Neural cell (in vitro differentiated cells): ENCODE results near the gene SIN3A. TPM values are rescaled to one million over a fixed set of nuclear protein-coding genes. Genes with fewer than 3 reads are reported as not detected.

ENCODE experiments used
- H2AFZ ChIP-seq: fragments of 200-600, 300-800 bp; sonication (generic), shearing (Covaris generic); 2 replicates; pipeline ENCODE4 v1.6.0; 2014; ENCODE audit warnings: low read depth, mild to moderate bottlenecking, antibody characterized with exemption, low read length, moderate library complexity
- H3F3A ChIP-seq: fragments of 200-600 bp; shearing (Covaris generic); 2 replicates; pipeline ENCODE4 v1.6.1; 2016; ENCODE audit warnings: mild to moderate bottlenecking, moderate library complexity, mixed read lengths, antibody characterized with exemption, low read length; ENCODE audit not compliant: insufficient read depth, poor library complexity, severe bottlenecking
- H3K27ac ChIP-seq: fragments of 200-600, 300-800 bp; sonication (generic), shearing (Covaris generic); 2 replicates; pipeline ENCODE4 v1.5.1; 2014; ENCODE audit warnings: mild to moderate bottlenecking, low read length, moderate library complexity
- H3K27me3 ChIP-seq: fragments of 300-800, 200-600 bp; sonication (generic), shearing (Covaris generic); 2 replicates; pipeline ENCODE4 v1.6.0; 2014; ENCODE audit warnings: mild to moderate bottlenecking, low read depth, low read length, moderate library complexity; ENCODE audit not compliant: insufficient read depth
- H3K36me3 ChIP-seq: fragments of 300-800, 200-600 bp; sonication (generic), shearing (Covaris generic); 2 replicates; pipeline ENCODE4 v1.5.1; 2014; ENCODE audit warnings: mild to moderate bottlenecking, antibody characterized with exemption, low read length, moderate library complexity; ENCODE audit not compliant: insufficient read depth
- H3K4me2 ChIP-seq: fragments of 300-800, 200-600 bp; sonication (generic), shearing (Covaris generic); 2 replicates; pipeline ENCODE4 v1.6.0; 2014; ENCODE audit warnings: mild to moderate bottlenecking, low read length
- H3K4me3 ChIP-seq: fragments of 300-800, 200-600 bp; sonication (generic), shearing (Covaris generic); 2 replicates; pipeline ENCODE4 v1.5.1; 2014; ENCODE audit warnings: mild to moderate bottlenecking, low read length, moderate library complexity
- H3K79me2 ChIP-seq: fragments of 200-600 bp; shearing (Covaris generic); replicated peaks from 2 replicates; pipeline ENCODE4 v1.6.0; 2014; ENCODE audit warnings: mild to moderate bottlenecking, low read length, moderate library complexity; ENCODE audit not compliant: insufficient read depth
- H3K9ac ChIP-seq: fragments of 300-800, 200-600 bp; sonication (generic), shearing (Covaris generic); 2 replicates; pipeline ENCODE4 v1.6.1; 2016; ENCODE audit warnings: mild to moderate bottlenecking, low read length, mixed read lengths
- H3K9me2 ChIP-seq: fragments of 200-600 bp; shearing (Covaris generic); 2 replicates; pipeline ENCODE4 v1.6.1; 2016; ENCODE audit warnings: mild to moderate bottlenecking, low read length, mixed read lengths; ENCODE audit not compliant: insufficient read depth
- H3K9me3 ChIP-seq: fragments of 200-600, 300-800 bp; sonication (generic), shearing (Covaris generic); 2 replicates; pipeline ENCODE4 v1.6.1; 2016; ENCODE audit warnings: mild to moderate bottlenecking, mixed run types, low read length, moderate library complexity, mixed read lengths
- H4K20me1 ChIP-seq: fragments of 200-600 bp; shearing (Covaris generic); 2 replicates; pipeline ENCODE4 v1.6.1; 2016; ENCODE audit warnings: mild to moderate bottlenecking, mixed run types; ENCODE audit not compliant: insufficient read depth
- EP300 ChIP-seq: fragments of 450-650 bp; conservative IDR thresholded peaks from 2 replicates; pipeline ENCODE4 v1.6.1; 2014; ENCODE audit warnings: antibody characterized with exemption, mild to moderate bottlenecking, moderate library complexity; ENCODE audit not compliant: poor library complexity, severe bottlenecking
- EZH2 ChIP-seq: fragments of 200-600, 300-800 bp; shearing (Covaris generic), sonication (generic); IDR thresholded peaks from 2 replicates; pipeline ENCODE4 v1.6.1; 2014; ENCODE audit warnings: antibody characterized with exemption, low read length, borderline replicate concordance, mild to moderate bottlenecking; ENCODE audit not compliant: insufficient read depth, poor library complexity, severe bottlenecking
- MXI1 ChIP-seq: fragments of 450-650 bp; conservative IDR thresholded peaks from 2 replicates; pipeline ENCODE4 v1.6.1; 2014; ENCODE audit warnings: antibody characterized with exemption, mild to moderate bottlenecking; ENCODE audit not compliant: poor library complexity, severe bottlenecking
- POLR2AphosphoS5 ChIP-seq: IDR thresholded peaks from 2 replicates; pipeline ENCODE4 v1.6.1; 2012
- RAD21 ChIP-seq: fragments of 450-650 bp; conservative IDR thresholded peaks from 2 replicates; pipeline ENCODE4 v1.6.1; 2014; ENCODE audit warnings: antibody characterized with exemption, mild to moderate bottlenecking, moderate library complexity
- SMC3 ChIP-seq: fragments of 450-650 bp; conservative IDR thresholded peaks from 2 replicates; pipeline ENCODE4 v1.6.1; 2014; ENCODE audit warnings: antibody characterized with exemption, mild to moderate bottlenecking, moderate library complexity; ENCODE audit not compliant: poor library complexity
- TAF1 ChIP-seq: IDR thresholded peaks from 2 replicates; pipeline ENCODE4 v1.6.1; 2012; ENCODE audit warnings: low read depth
- polyA plus RNA-seq: library from polyadenylated mRNA; depleted of rRNA; stranded (reverse); fragments of >200 nt; gene quantifications from 2 replicates; pipeline ENCODE4 v1.2.3, GENCODE V29; 2014
- TF ChIP-seq, protein P1 (sequence below): IDR thresholded peaks from 2 replicates; pipeline ENCODE4 v1.6.1; 2012; ENCODE audit warnings: borderline replicate concordance
- TF ChIP-seq, protein P2 (sequence below): fragments of 450-650 bp; IDR thresholded peaks from 2 replicates; pipeline ENCODE4 v1.5.1; 2014; ENCODE audit warnings: antibody characterized with exemption, mild to moderate bottlenecking, moderate library complexity; ENCODE audit not compliant: poor library complexity, severe bottlenecking

Gene SIN3A
- polyA plus RNA-seq, 1 donor from 2014 or later, result 13.7 TPM

DNA sequence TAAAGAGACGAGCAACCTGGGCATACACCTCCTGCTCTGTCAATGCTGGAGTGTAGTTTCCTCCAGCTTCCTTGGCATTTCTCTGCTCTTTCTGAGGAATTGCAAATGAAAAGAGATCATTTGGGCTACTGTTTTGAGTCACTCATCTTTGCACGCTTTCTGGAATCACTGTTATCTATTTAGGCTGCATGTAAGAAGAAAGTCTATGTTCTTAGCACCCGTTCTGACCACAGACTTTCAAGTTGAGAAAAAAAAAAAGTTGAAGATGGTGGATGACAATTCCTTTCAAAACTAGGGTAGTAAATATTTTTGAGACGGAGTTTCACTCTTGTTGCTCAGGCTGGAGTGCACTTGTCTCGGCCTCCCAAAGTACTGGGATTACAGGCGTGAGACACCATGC, 41.3 kb downstream of the SIN3A start:
- H3K9me3 ChIP-seq, result no peaks in the 10 kb centered on the region
- H3K27me3 ChIP-seq, result no peaks in the 10 kb centered on the region
- no peak overlapping the region for H3K27ac ChIP-seq
- no peak overlapping the region for H3K4me3 ChIP-seq
- H3K36me3 ChIP-seq, result peaks cover 8% of the 10 kb centered on the region
- no peaks in the 10 kb centered on the region for H3K9me2 ChIP-seq
- H3K4me2 ChIP-seq, result no peak overlapping the region
- H4K20me1 ChIP-seq, result no peaks in the 10 kb centered on the region
- no peak overlapping the region for H3K9ac ChIP-seq
- H3K79me2 ChIP-seq, result no peaks in the 10 kb centered on the region
- H2AFZ ChIP-seq, result no peak overlapping the region
- H3F3A ChIP-seq, result no peaks in the 10 kb centered on the region
- TF ChIP-seq, protein P1, sequence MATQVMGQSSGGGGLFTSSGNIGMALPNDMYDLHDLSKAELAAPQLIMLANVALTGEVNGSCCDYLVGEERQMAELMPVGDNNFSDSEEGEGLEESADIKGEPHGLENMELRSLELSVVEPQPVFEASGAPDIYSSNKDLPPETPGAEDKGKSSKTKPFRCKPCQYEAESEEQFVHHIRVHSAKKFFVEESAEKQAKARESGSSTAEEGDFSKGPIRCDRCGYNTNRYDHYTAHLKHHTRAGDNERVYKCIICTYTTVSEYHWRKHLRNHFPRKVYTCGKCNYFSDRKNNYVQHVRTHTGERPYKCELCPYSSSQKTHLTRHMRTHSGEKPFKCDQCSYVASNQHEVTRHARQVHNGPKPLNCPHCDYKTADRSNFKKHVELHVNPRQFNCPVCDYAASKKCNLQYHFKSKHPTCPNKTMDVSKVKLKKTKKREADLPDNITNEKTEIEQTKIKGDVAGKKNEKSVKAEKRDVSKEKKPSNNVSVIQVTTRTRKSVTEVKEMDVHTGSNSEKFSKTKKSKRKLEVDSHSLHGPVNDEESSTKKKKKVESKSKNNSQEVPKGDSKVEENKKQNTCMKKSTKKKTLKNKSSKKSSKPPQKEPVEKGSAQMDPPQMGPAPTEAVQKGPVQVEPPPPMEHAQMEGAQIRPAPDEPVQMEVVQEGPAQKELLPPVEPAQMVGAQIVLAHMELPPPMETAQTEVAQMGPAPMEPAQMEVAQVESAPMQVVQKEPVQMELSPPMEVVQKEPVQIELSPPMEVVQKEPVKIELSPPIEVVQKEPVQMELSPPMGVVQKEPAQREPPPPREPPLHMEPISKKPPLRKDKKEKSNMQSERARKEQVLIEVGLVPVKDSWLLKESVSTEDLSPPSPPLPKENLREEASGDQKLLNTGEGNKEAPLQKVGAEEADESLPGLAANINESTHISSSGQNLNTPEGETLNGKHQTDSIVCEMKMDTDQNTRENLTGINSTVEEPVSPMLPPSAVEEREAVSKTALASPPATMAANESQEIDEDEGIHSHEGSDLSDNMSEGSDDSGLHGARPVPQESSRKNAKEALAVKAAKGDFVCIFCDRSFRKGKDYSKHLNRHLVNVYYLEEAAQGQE, result no peak
- TF ChIP-seq MXI1, result no peak
- no peak for TF ChIP-seq TAF1
- TF ChIP-seq EP300, result no peak
- TF ChIP-seq RAD21, result no peak
- no peak for TF ChIP-seq POLR2AphosphoS5
- TF ChIP-seq, protein P2, sequence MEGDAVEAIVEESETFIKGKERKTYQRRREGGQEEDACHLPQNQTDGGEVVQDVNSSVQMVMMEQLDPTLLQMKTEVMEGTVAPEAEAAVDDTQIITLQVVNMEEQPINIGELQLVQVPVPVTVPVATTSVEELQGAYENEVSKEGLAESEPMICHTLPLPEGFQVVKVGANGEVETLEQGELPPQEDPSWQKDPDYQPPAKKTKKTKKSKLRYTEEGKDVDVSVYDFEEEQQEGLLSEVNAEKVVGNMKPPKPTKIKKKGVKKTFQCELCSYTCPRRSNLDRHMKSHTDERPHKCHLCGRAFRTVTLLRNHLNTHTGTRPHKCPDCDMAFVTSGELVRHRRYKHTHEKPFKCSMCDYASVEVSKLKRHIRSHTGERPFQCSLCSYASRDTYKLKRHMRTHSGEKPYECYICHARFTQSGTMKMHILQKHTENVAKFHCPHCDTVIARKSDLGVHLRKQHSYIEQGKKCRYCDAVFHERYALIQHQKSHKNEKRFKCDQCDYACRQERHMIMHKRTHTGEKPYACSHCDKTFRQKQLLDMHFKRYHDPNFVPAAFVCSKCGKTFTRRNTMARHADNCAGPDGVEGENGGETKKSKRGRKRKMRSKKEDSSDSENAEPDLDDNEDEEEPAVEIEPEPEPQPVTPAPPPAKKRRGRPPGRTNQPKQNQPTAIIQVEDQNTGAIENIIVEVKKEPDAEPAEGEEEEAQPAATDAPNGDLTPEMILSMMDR, result no peak

DNA sequence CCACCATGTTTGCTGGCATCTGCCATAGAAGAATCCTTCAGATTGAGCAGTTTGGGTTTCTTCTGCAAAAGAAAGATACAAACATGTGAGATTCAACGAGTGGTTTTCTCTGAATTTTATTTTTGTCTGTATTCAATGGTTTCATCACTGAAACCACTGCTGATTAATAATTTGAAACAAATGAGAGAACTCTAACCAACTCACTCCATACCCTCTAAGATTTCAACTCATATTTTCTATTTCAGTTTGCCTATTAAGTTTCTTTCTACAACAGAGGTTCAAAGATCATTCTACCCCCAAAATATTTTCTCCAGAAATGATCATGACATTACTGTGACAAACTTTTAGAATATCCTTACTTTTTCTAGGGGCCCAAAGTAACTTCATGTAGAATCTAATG, 44.4 kb downstream of the SIN3A start:
- Histone ChIP-seq H3K4me3 (no peak overlapping the region), H3K27me3 (no peaks in the 10 kb centered on the region), H3K9me3 (no peaks in the 10 kb centered on the region), H4K20me1 (no peaks in the 10 kb centered on the region), H3K79me2 (no peaks in the 10 kb centered on the region), H3K9ac (no peak overlapping the region), H3K36me3 (peaks cover 5% of the 10 kb centered on the region), H3F3A (no peaks in the 10 kb centered on the region), H2AFZ (no peak overlapping the region), H3K9me2 (no peaks in the 10 kb centered on the region), H3K4me2 (no peak overlapping the region), H3K27ac (no peak overlapping the region)
- TF ChIP-seq EP300 (no peak), TAF1 (no peak), RAD21 (no peak), POLR2AphosphoS5 (no peak), MXI1 (no peak), SMC3 (no peak), EZH2 (no peak)
- TF ChIP-seq, protein P1, result no peak
- TF ChIP-seq, protein P2, result no peak
